GM18951 (cell line): Measurements from ENCODE around the gene TBC1D19.

ENCODE experiments used
- POLR2A ChIP-seq: IDR thresholded peaks from 4 replicates; pipeline ENCODE4 v1.6.1; 2011; ENCODE audit warnings: mild to moderate bottlenecking; ENCODE audit not compliant: insufficient read length, insufficient read depth; ENCODE audit errors: extremely low read depth
- in situ Hi-C: fragments of 300-500 bp; cut with MboI; formaldehyde crosslinking; loops from one replicate; pipeline ENCODE4 v1.12.0; 2022; ENCODE audit warnings: low sequenced_read_pairs, mixed read lengths, inconsistent platforms; ENCODE audit not compliant: unreplicated experiment

Gene TBC1D19

DNA sequence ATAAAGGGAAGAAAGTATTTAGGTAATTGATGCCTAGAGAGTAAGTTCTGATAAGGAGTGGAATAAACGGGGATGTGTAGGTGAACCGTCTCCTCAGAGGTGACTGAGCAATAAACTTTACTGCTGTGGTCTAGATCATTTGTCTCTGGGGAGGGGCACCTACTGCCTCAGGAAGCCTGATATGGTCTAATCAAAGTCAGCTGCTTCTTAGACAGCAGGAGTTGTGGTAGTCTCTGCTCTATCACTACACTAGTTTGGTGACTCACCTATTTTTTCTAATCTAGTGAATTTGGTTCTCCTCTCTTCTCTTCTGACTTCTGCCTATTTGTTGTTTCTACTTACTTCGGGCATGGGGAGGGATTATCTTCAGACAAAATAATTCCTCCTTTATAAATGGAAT is 181.6 kb downstream of the TBC1D19 start:
- no peak for TF ChIP-seq POLR2A
- in situ Hi-C loops, result no loop called here

DNA sequence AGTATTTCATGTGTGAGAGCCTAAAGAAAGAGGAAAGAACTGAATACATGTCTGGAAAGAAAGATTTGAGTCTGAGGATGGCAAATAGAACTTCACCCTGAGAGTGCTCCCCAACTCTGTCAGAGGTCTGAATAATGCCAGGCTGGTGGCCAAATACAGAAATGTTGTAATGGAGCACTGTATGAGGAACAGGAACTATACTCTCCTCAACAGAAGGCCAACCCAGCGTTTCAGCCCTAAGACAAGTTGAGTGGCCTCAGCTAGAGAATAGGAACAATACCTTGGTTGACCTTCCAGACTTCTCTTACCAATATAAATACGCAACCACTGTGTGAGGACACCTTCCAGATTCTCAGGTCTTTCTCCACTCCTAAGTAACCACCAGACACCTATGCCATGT is 182.3 kb downstream of the TBC1D19 start:
- no peak for TF ChIP-seq POLR2A
- in situ Hi-C loops, result no loop called here

DNA sequence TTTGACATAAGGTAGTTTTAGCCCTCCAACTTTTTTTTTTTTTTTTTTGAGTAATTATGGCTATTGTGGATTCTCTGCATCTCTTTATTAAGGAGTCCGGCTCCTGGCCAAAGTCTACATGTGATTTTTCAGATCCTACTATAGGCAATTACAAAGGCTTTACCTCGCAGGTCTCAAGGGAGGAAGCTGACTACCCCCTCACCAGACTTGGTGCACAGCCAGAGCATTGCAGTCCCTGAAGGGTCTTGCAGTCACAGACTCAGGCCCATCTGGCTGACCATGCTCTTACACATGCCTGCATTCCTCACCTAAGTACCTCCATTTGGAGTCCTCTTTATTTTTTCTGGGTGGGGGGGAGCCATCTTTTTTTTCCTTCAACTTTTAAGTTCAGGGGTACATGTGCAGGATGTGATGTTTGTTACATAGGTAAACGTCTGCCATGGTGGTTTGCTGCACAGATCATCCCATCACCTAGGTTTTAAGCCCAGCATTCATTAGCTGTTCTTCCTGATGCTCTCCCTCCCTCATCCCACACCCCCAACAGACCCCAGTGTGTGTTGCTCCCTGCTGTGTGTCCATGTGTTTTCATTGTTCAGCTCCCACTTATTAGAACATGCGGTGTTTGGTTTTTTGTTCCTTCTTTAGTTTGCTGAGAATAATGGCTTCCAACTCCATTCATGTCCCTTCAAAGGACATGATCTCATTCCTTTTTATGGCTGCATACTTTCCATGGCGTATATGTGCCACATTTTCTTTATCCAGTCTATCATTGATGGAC is 188.4 kb downstream of the TBC1D19 start:
- no peak for TF ChIP-seq POLR2A
- in situ Hi-C loops, result no loop called here

DNA sequence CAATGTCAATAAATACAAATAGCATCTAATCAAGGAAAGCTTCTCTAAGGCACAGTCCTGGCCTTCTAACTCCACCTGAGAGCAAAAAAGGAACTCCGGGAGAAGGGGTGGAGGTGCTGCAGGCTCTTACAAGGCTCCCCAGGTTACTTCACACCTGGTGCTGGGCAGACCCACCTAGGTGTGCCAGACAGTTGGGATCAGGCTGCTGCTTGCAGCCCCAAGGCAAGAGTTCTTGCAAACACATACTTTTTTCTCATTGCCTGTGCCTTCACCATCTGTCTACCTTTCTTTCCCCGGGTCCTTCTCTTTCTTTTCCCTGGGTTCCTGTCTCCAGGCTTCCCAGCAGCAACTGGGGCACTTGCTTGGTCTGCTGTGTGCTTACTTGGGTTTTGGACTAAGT is 195.3 kb downstream of the TBC1D19 start:
- TF ChIP-seq POLR2A, result no peak
- in situ Hi-C loops, result no loop called here

GRCh38 chr4:26779674-26780073 is 195.8 kb downstream of the TBC1D19 start:
- in situ Hi-C loops, result no loop called here
- TF ChIP-seq POLR2A, result no peak

DNA sequence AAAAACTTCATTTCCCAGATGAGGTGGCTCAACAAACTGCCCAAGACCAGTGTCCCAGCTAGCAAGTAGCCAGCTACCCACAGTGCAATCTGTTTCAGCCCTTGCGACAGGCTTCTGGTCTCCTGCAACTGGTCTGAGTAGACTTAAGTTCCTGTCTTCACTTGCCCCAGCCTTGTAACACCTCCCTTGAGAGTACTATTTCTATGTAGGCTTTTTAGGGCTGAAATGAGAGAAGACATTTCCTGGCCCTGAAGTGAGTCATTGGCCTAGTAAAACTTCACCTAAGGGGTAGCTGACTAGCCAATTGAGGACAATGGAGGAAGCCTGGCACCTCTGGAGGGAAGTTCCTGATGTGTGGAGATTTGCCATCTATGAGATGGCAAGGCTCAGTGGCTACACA is 196.7 kb downstream of the TBC1D19 start:
- in situ Hi-C loops, result no loop called here
- no peak for TF ChIP-seq POLR2A

DNA sequence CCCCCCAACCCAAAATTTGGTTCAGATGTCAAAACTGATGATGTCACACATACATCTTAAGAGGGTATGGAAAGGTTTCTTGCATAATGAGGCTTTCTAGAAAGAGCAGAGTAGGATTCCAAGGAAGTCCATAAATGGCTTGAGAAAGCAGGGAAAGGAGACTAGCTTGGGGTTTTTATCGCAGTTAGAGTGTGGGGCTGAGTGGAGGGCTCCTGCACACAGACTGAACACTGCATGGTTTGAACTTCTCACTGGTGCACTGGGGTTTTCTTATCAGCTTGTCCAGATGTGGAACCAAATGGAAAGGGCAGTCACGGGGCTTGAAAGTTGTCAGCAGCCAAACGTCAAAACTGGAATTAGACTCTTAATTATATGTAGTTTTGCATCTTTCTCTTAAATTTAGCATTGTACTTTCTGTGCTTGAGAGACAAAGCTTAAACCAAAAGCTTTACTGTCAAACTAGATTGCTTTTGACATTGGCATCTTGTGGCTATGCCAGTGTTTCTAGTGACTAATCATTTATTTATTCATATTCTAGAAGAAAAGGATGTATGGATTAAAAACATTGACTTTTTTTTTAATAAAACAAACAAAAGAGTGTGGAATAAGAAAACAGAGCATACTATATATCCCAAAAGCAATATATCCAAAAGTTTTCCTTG is 198.4 kb downstream of the TBC1D19 start:
- in situ Hi-C loops, result no loop called here
- TF ChIP-seq POLR2A, result no peak

DNA sequence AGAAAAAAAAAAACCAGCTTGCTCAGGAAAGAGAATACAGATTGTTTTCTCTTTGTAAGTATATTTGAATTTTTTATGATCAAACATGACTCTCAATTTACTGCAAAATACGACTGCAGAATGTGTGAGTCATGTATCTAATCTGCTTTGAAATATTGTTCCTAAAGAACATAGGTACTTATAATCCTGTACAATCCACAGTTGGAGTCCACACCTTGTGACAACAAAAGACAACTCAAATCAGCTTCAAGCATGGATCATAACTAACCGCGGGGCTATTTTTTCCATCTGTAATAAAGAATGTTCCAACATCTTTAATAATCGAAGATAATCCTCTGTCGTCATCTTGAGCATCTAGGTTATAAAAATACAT is 198.9 kb downstream of the TBC1D19 start:
- TF ChIP-seq POLR2A, result no peak

DNA sequence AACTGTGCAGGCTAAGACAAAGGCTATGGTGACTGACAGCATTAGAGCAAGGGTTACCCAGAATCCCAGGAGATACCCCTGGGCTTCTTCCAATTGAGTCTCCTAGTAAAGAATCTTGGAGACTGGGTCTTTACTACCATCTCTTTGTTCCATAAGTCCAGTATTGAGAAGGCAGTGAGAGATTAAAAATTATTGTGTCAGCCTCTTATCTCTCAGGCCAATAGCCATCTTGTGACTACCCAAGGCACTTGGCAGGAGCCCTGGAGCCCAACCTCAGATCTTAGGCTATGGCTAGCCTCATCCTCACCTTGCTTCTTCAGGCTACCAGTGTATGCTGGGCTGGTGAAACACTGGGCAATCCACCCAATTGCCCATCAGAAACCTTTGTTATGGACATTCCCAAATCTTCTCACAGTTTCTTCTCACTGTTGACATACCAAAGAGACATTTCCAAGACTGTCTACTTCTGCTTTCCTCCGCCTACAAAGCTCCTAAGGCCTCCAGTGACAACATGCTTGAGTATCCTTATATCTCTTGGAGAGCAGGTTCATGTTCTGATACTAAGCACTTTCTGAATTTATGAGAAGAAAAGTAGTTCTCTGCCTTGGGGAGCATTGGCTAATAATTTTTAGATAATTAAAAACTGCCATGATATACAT is 200.5 kb downstream of the TBC1D19 start:
- in situ Hi-C loops, result no loop called here
- TF ChIP-seq POLR2A, result no peak

More for the DNA sequence above, 198.9 kb downstream of the TBC1D19 start:
- in situ Hi-C loops, result no loop called here

- TF ChIP-seq POLR2A, result no peak
- in situ Hi-C loops, result no loop called here
Observed at GRCh38 chr4:26785312-26785711, 201.4 kb downstream of the TBC1D19 start.

GRCh38 chr4:26785810-26786209 is 201.9 kb downstream of the TBC1D19 start:
- TF ChIP-seq POLR2A, result no peak
- in situ Hi-C loops, result no loop called here

GRCh38 chr4:26786916-26787315 is 203.0 kb downstream of the TBC1D19 start:
- in situ Hi-C loops, result no loop called here
- TF ChIP-seq POLR2A, result no peak

GRCh38 chr4:26787461-26788340 is 203.8 kb downstream of the TBC1D19 start:
- no peak for TF ChIP-seq POLR2A
- in situ Hi-C loops, result no loop called here
